VCaP (cell line): ENCODE measurements around the gene UNC50.

ENCODE experiments used
- H3K27ac ChIP-seq: fragments of 450-650 bp; 2 replicates; pipeline ENCODE4 v1.5.1; 2017
- TF ChIP-seq, protein P1 (sequence below): fragments of 450-650 bp; conservative IDR thresholded peaks from 2 replicates; pipeline ENCODE4 v1.5.1; 2017; ENCODE audit warnings: mild to moderate bottlenecking, moderate library complexity

The UNC50 gene

DNA sequence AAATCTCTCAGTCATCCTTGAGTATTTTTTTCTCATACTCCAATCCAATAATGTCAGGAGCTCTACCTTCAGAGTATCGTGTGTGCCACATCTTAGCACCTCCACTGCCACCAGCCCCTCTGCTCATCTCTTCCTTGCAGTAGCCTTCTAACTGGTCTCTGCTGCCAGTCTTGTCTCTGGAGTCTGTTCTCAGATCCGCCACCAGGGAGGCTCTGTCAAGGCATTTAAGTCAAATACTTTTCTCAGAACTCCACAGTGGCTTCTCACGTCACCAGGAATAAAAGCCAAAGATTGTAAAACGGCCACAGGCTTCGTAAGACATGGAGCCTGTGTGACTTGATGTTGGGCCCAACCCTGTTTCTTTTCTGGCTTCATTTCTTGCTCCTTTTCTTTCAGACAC lies 7.1 kb downstream of the UNC50 start:
- no peak overlapping the region for H3K27ac ChIP-seq
- TF ChIP-seq, protein P1, sequence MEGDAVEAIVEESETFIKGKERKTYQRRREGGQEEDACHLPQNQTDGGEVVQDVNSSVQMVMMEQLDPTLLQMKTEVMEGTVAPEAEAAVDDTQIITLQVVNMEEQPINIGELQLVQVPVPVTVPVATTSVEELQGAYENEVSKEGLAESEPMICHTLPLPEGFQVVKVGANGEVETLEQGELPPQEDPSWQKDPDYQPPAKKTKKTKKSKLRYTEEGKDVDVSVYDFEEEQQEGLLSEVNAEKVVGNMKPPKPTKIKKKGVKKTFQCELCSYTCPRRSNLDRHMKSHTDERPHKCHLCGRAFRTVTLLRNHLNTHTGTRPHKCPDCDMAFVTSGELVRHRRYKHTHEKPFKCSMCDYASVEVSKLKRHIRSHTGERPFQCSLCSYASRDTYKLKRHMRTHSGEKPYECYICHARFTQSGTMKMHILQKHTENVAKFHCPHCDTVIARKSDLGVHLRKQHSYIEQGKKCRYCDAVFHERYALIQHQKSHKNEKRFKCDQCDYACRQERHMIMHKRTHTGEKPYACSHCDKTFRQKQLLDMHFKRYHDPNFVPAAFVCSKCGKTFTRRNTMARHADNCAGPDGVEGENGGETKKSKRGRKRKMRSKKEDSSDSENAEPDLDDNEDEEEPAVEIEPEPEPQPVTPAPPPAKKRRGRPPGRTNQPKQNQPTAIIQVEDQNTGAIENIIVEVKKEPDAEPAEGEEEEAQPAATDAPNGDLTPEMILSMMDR = 0 out of 2 replicates have a peak, but pooled peaks have one; percentile 10

DNA sequence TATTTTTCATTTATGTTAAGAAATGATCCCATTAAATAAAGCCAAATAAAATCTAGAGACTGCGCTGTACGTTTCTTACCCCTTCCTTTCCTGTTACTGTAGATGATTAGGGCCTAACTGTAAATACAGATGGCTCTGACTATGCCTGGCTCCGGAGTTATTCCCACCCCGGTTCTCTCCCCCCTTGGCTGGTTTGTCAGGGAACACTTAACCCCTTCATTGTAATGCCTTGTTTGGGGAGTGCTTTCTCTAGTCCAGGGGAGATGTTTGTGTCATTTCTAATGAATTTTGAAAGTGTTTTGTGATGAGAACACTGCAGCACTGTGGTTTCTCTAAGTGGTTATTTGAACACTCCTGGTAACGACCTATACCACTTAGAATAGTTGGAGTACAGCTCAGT lies 8.8 kb downstream of the UNC50 start:
- TF ChIP-seq, protein P1 = no peak
- no peak overlapping the region for H3K27ac ChIP-seq

DNA sequence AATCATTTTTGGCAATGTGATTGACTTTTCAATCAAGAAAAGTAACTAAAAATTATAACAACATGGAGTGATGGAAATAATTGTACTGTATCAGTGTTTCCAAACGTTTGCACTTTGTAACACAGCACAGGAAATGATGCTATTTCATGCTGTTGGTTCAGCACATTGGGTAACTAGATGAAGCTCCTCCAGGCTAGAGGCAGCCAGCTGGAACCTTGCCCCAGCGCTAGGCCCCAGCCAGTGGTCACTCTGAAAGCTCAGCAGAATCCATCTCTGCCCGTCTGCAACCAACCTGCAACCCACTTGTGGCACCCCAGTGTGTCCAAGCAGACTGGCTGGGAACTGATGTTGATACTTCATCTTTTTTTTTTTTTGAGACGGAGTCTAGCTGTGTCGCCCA lies 15.3 kb downstream of the UNC50 start:
- H3K27ac ChIP-seq = no peak overlapping the region

DNA sequence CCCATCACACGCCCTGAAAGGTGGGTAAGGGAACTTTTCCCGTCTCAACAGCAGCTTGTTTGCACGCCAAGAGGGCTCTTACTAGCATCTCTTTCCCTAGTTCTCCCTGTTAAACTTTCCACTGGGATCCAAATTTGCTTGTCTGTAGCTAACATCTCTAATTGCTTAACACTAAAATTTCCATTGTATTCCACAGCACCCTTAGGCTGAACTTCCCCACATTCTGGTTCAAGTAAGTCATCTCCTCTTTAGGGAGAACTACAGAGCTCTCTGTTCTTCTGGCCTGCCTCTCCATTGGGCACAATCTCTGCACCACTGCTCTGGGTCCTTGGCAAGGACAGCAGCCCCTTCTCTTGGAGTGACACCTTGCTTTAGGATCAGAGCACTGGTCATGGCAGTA lies 24.0 kb downstream of the UNC50 start:
- TF ChIP-seq, protein P1 = no peak
- no peak overlapping the region for H3K27ac ChIP-seq

More for the DNA sequence above, 15.3 kb downstream of the UNC50 start:
- TF ChIP-seq, protein P1 = no peak

DNA sequence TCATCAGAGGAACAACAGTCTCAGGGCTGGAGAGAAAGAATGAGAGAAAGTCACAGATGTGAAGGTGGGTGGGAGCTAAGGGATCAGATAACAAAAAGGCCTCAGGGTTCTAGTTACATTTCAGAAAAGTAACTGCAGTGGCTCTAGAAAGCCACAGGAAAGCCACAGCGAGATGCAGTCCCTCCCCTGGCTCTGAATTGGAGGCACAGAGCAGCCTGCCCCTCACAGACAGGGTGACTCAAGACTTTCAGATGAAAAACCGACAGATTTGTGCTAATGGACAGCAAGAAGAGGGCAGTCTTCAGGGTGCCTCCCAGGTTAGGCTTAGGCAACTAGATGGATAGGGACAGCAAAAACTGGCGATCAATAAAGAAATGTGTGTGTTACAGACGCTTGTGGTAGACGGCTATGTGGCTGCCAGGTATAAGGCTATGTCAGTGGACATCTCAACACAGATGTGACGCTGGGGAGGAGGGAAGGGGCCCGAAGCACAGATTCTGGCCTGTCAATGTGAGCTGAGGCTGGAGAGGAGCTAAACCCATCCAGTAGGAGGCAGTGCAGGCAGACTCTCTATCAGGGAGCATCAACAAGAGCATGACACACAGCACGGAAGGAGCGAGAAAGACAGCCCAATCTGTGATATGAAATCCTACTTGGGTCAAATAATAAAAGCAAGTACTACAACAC lies 26.2 kb downstream of the UNC50 start:
- H3K27ac ChIP-seq = no peak overlapping the region
- TF ChIP-seq, protein P1 = no peak

DNA sequence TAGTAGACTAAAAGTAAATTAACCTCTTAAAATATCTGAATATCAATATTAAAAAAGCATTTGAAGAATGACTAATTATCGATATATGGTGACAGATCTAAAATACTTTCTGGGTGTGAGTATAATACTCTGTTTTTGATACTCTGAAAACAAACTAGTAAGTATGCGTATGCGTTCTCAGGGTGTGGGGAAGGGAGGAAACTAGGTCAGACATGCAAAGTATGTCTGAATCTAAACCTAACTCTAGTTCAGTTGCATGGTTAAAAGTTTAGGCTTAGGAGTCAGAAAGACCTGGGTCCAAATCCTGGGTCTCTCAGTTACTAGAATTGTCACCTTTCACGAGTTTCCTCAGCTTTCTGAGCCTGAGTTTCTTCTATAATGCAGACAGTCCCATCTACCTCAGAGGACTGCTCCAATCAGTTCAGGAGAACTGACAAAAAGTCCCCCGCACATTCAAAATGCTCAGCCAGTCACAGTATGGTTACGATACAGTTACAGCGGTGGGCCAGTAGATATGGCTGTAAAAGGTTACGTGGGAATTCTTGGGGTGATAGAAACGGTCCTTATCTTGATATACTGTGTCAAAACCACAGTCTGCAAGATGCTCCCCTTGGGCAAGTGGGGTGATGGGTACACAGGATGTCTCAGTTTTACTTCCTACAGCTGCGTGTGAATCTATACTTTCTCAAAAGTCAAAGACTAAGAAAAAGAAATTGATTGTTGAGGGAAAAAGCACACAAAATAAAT lies 29.2 kb downstream of the UNC50 start:
- H3K27ac ChIP-seq = no peak overlapping the region
- TF ChIP-seq, protein P1 = no peak

DNA sequence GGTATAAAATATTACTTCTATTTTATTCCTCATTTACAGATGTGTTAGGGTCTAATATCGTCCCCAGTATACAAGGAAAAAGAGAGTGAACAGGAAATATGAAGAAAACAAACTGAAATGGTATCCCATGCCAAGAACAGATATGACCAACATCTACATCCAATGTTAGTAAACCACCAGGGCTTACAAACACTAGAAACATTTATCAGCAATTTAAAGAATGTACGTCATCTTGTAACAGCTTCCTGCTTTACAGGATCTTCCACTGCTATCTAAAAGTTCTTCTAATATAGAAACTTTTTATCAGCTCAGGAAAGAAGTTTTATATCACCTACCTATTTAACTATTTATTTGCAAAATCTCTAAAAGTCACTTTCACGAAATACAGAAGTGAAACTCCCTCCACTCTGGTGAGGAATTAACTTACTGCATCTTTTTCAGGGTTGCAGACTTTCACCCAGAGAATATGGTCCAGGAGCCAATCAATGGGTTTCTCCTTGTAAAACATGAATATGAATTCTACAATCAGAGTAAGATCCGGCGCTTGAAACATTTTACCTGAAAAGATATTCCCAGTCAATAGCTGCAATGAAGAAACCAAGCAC lies 35.2 kb downstream of the UNC50 start:
- TF ChIP-seq, protein P1 = no peak
- H3K27ac ChIP-seq = no peak overlapping the region
